Stimulated activated naive CD8-positive, alpha-beta T cell treated with anti-CD3 and anti-CD28 coated beads, Interleukin-15, amount 100 ng/mL, for 72 hours (primary cell): ENCODE measurements around the gene DIPK1A.

ENCODE experiments used
- ATAC-seq: fragments of 150-1000 bp; cut with Tn5 transposase; 2 replicates; pipeline ENCODE4 v1.10.0; 2021; ENCODE audit warnings: mild to moderate bottlenecking, moderate library complexity
- DNase-seq, 2 donors: peaks; one replicate each; pipeline ENCODE4 v3.0.0; 2021 to 2022
- H3K27ac Mint-ChIP-seq, 2 donors: one replicate each; pipeline ENCODE4 v1.8.0; 2022; ENCODE audit warnings: mild to moderate bottlenecking in 2 of 2, mixed read lengths in 2 of 2, moderate library complexity in 2 of 2
- H3K27me3 Mint-ChIP-seq: one replicate; pipeline ENCODE4 v1.8.0; 2022; ENCODE audit warnings: mixed read lengths
- H3K4me1 Mint-ChIP-seq: one replicate; pipeline ENCODE4 v1.8.0; 2022; ENCODE audit warnings: mild to moderate bottlenecking, mixed read lengths
- H3K4me3 Mint-ChIP-seq, 2 donors: one replicate each; pipeline ENCODE4 v1.8.0; 2022; ENCODE audit warnings: mild to moderate bottlenecking in 2 of 2, mixed read lengths in 2 of 2, moderate library complexity in 1 of 2
- H3K9me3 Mint-ChIP-seq, 2 donors: one replicate each; pipeline ENCODE4 v1.8.0; 2022; ENCODE audit warnings: mixed read lengths in 2 of 2

Gene DIPK1A

GRCh38 chr1:92886886-92887419, 74.3 kb downstream of the DIPK1A start:
- H3K9me3 Mint-ChIP-seq, result peaks cover 0 to 8% of the 10 kb centered on the region in 2 donors
- ATAC-seq, result no peak
- H3K4me3 Mint-ChIP-seq, result no peak overlapping the region
- H3K27ac Mint-ChIP-seq, result peak overlapping the region in 1 of 2 donors; percentile 9
- H3K27me3 Mint-ChIP-seq, result no peaks in the 10 kb centered on the region
- peaks cover 16% of the 10 kb centered on the region for H3K4me1 Mint-ChIP-seq
- no peak for DNase-seq

DNA sequence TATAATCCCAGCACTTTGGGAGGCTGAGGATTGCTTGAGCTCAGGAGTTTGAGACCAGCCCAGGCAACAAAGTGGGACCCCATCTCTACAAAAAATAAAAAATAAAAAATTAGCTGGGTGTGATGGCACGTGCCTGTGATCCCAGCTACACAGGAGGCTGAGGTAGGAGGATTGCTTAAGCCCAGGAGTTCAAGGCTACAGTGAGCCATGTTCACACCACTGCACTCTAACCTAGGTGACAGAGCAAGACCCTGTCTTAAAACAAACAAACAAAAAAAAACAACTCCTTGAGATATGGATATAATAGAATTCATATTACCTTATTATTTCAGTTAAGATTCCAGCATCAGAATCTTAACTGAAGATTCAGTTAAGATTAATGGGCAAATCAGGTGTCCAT, 77.1 kb downstream of the DIPK1A start:
- H3K4me3 Mint-ChIP-seq, result no peak overlapping the region

DNA sequence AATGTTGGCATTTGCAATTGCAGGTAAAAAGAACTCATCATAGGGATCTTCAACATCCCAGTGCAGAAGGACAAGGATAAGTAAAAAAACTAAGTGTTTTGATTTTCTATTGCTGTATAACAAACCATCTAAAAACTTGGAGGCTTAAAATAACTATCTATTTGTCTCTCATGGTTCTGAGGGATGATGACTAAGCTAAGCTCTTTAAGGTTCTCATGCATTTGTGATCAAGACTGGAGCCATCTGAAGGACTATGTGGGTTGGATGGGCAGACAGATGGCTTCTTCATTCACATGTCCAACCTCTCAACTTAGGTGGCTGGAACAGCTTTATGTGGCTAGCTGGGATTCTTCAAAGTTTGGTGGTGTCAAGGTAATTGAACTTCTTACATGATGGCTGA, 78.0 kb downstream of the DIPK1A start:
- peaks cover 18% of the 10 kb centered on the region for H3K4me1 Mint-ChIP-seq
- DNase-seq (no peak), ATAC-seq (peak; percentile 31)
- no peaks in the 10 kb centered on the region for H3K27me3 Mint-ChIP-seq
- no peaks in the 10 kb centered on the region for H3K9me3 Mint-ChIP-seq
- H3K4me3 Mint-ChIP-seq, result no peak overlapping the region
- peak overlapping the region in 1 of 2 donors; percentile 48 for H3K27ac Mint-ChIP-seq

More for the DNA sequence above, 77.1 kb downstream of the DIPK1A start:
- ATAC-seq (no peak), DNase-seq (no peak)
- H3K4me1 Mint-ChIP-seq, result peaks cover 16% of the 10 kb centered on the region
- no peaks in the 10 kb centered on the region for H3K27me3 Mint-ChIP-seq
- H3K9me3 Mint-ChIP-seq, result peaks cover 0 to 8% of the 10 kb centered on the region in 2 donors
- H3K27ac Mint-ChIP-seq, result peak overlapping the region in 1 of 2 donors; percentile 59

GRCh38 chr1:92882819-92883218, 78.4 kb downstream of the DIPK1A start:
- no peak overlapping the region for H3K27ac Mint-ChIP-seq
- H3K4me3 Mint-ChIP-seq, result no peak overlapping the region
- DNase-seq (no peak), ATAC-seq (peak; percentile 74)
- no peaks in the 10 kb centered on the region for H3K9me3 Mint-ChIP-seq
- H3K4me1 Mint-ChIP-seq, result peaks cover 22% of the 10 kb centered on the region
- H3K27me3 Mint-ChIP-seq, result no peaks in the 10 kb centered on the region

DNA sequence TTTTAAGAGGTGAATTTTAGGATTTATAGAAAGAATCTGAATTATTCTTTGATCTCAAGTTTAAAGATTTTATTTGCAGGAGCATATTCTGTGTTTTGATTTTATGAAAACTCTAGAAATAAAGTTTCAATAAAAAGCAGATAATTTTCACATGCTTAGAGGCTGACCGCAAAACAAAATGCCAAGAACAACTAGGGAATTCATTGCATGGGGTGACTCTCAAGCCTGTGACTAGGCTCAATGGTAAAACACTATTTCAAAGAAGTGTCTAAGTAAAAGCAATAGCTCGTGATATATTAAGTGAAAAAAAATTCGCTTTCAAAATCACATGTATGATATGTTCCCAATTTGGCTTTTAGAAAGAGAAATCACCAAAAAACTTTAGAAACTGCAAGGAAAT, 79.9 kb downstream of the DIPK1A start:
- H3K9me3 Mint-ChIP-seq, result no peaks in the 10 kb centered on the region
- DNase-seq (no peak), ATAC-seq (no peak)
- no peak overlapping the region for H3K4me3 Mint-ChIP-seq
- H3K27me3 Mint-ChIP-seq, result no peaks in the 10 kb centered on the region
- peaks cover 32% of the 10 kb centered on the region for H3K4me1 Mint-ChIP-seq
- H3K27ac Mint-ChIP-seq, result no peak overlapping the region

GRCh38 chr1:92879316-92879968, 81.8 kb downstream of the DIPK1A start:
- H3K4me3 Mint-ChIP-seq, result no peak overlapping the region
- DNase-seq (no peak), ATAC-seq (no peak)
- no peak overlapping the region for H3K27ac Mint-ChIP-seq
- no peaks in the 10 kb centered on the region for H3K9me3 Mint-ChIP-seq
- H3K4me1 Mint-ChIP-seq, result peaks cover 32% of the 10 kb centered on the region
- no peaks in the 10 kb centered on the region for H3K27me3 Mint-ChIP-seq

- peaks cover 19% of the 10 kb centered on the region for H3K4me1 Mint-ChIP-seq
- H3K27ac Mint-ChIP-seq, result peak overlapping the region in 1 of 2 donors; percentile 5
- peak; percentile 56 for ATAC-seq
- H3K4me3 Mint-ChIP-seq, result peak overlapping the region; percentile 36 to 62
- no peaks in the 10 kb centered on the region for H3K27me3 Mint-ChIP-seq
- H3K9me3 Mint-ChIP-seq, result no peaks in the 10 kb centered on the region
- no peak for DNase-seq
Measured at GRCh38 chr1:92877792-92878191, 83.5 kb downstream of the DIPK1A start.

GRCh38 chr1:92877081-92877711, 84.1 kb downstream of the DIPK1A start:
- no peak overlapping the region for H3K27ac Mint-ChIP-seq
- no peaks in the 10 kb centered on the region for H3K9me3 Mint-ChIP-seq
- DNase-seq (no peak), ATAC-seq (no peak)
- peaks cover 16% of the 10 kb centered on the region for H3K4me1 Mint-ChIP-seq
- no peaks in the 10 kb centered on the region for H3K27me3 Mint-ChIP-seq
- H3K4me3 Mint-ChIP-seq, result peak overlapping the region in 1 of 2 donors; percentile 65

DNA sequence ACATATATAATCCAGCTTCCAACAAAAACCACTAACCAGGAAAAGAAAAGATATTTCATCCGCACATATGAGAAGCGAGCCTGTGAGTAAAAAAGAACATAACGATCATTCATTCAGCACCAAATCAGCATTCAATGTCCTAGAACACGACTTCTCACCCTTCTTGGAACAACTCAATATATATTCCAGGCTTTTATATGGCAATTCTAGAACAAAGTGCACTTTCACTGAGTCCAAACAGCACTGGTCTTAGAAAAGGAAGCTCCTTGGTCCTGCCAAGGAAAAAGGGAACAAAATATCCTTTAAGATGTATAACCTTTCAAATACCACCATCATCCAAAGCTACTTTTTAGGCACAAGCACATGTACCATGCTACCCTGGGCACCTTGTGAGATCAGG, 84.9 kb downstream of the DIPK1A start:
- no peak overlapping the region for H3K4me3 Mint-ChIP-seq
- DNase-seq, result no peak
- H3K9me3 Mint-ChIP-seq, result no peaks in the 10 kb centered on the region
- H3K27ac Mint-ChIP-seq, result no peak overlapping the region
- H3K27me3 Mint-ChIP-seq, result no peaks in the 10 kb centered on the region
- ATAC-seq, result no peak
- peaks cover 16% of the 10 kb centered on the region for H3K4me1 Mint-ChIP-seq

DNA sequence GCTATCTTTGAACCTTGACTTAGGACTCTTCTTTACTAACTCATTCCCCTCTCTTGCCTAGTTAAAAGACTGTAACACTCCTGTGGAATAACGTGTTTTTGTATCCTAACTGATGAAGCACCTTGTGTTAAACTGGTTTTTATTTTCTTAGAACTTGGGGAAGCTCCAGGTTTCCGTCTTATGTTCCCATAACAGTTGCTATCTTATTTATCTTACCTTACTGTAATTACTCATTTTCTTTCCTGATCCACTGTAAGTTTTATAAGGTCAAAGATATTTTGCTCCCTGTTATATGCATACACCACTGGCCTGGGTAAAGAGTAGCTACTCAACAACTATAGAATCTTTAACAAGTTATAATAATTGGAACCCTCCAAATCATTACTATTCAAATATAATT, 86.3 kb downstream of the DIPK1A start:
- Mint-ChIP-seq H3K4me1 (peaks cover 23% of the 10 kb centered on the region), H3K27me3 (no peaks in the 10 kb centered on the region), H3K4me3 (no peak overlapping the region), H3K27ac (no peak overlapping the region), H3K9me3 (no peaks in the 10 kb centered on the region)
- no peak for DNase-seq
- ATAC-seq, result no peak

DNA sequence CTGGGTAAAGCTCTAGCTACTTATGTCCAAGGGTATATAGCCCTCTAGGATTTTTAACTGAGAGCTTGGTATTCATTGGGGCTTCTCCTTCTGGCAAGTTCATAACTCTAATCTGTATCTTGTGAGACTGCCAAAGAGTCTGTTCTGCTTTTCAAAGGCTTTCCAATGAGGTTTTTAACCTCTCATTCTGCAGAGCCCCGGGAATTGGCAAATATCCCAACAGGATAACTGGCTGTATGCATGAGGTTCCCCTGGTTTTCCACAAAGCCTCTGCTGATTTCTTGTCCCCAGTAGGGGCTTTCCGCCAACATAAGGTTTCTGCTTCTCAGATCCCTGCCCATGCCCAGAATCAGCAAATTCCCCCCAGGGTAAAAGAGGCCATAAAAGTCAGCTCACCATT, 88.5 kb downstream of the DIPK1A start:
- Mint-ChIP-seq H3K27ac (no peak overlapping the region), H3K9me3 (no peaks in the 10 kb centered on the region), H3K4me1 (peaks cover 15% of the 10 kb centered on the region), H3K27me3 (no peaks in the 10 kb centered on the region), H3K4me3 (no peak overlapping the region)
- no peak for DNase-seq
- no peak for ATAC-seq

DNA sequence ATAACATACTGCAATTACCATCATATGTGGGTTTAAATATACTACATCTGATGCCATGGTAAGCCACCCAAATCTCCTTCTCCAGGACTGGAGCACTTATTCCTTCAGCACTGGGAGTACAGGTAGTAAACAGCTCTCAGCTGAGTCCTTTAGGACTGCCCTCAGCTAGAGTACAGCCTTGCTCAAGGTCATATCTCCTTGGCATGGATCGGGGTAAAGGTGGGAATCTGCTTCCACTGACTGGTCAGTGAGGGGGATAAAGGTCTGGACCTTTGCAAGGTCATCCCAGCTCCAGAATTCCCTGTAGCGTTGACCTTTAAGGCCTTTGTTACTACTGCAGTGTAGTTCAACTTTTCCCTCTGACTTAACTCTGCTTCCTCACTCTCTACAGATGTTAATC, 90.7 kb downstream of the DIPK1A start:
- no peak overlapping the region for H3K4me3 Mint-ChIP-seq
- ATAC-seq, result no peak
- no peaks in the 10 kb centered on the region for H3K9me3 Mint-ChIP-seq

GRCh38 chr1:92864131-92864530, 97.1 kb downstream of the DIPK1A start:
- H3K27ac Mint-ChIP-seq, result no peak overlapping the region
- no peak overlapping the region for H3K4me3 Mint-ChIP-seq
- no peak for DNase-seq
- no peaks in the 10 kb centered on the region for H3K9me3 Mint-ChIP-seq
- peaks cover 10% of the 10 kb centered on the region for H3K4me1 Mint-ChIP-seq
- H3K27me3 Mint-ChIP-seq, result no peaks in the 10 kb centered on the region
- ATAC-seq, result no peak

More for the DNA sequence above, 90.7 kb downstream of the DIPK1A start:
- no peak for DNase-seq
- Mint-ChIP-seq H3K4me1 (peaks cover 14% of the 10 kb centered on the region), H3K27ac (no peak overlapping the region), H3K27me3 (no peaks in the 10 kb centered on the region)

GRCh38 chr1:92862605-92863004, 98.7 kb downstream of the DIPK1A start:
- no peaks in the 10 kb centered on the region for H3K27me3 Mint-ChIP-seq
- no peaks in the 10 kb centered on the region for H3K9me3 Mint-ChIP-seq
- DNase-seq (no peak), ATAC-seq (no peak)
- H3K27ac Mint-ChIP-seq, result no peak overlapping the region
- peaks cover 23% of the 10 kb centered on the region for H3K4me1 Mint-ChIP-seq
- H3K4me3 Mint-ChIP-seq, result no peak overlapping the region

DNA sequence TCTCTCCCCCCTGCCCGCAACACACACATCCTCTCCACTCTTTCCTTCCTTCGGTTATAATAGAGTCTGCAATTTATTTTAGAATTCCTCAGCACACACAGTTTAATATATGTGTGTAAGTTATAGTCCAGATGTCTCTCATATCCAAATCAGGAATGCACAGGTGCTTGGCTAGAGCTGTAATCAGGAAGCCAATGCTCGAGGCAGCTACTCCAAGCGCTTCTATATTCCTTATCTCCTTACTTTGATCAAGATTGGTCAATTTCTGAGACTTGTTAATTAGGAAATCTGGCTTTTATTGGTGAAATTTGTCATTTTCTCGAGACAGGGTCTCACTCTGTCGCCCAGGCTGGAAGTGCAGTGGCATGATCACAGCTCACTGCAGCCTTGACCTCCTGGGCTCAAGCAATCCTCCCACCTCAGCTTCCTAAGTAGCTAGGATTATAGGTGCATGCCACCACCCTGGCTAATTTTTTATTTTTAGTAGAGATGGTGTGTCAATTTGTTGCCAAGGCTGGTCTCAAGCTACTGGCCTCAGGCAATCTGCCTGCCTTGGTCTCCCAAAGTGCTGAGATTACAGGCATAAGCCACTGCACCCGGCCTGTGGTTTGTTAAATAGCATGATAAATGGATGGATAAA, 101.7 kb downstream of the DIPK1A start:
- Mint-ChIP-seq H3K4me3 (peak overlapping the region; percentile 31 to 54), H3K27me3 (no peaks in the 10 kb centered on the region), H3K9me3 (no peaks in the 10 kb centered on the region), H3K27ac (peak overlapping the region in 1 of 2 donors; percentile 4), H3K4me1 (peaks cover 20% of the 10 kb centered on the region)
- DNase-seq (no peak), ATAC-seq (peak; percentile 10)
